Natural killer cell (primary cell): ENCODE data around the gene MAGEL2. TPM values are rescaled to one million over a fixed set of nuclear protein-coding genes. Genes with fewer than 3 reads are reported as not detected.

ENCODE experiments used
- ATAC-seq, 3 donors: fragments of 150-1000 bp in 2 of 3; fragments of 200-7000 bp in 1 of 3; cut with Tn5 transposase; 1 replicate in 1 of 3; 2 replicates in 2 of 3; pipeline ENCODE4 v1.10.0; 2021; ENCODE audit warnings: mild to moderate bottlenecking in 2 of 3, moderate library complexity in 2 of 3
- DNase-seq, 2 donors: peaks; one replicate each; pipeline versions ENCODE4 v3.0.0 to v3.0.0-alpha.2; 2013 to 2021; ENCODE audit warnings: mixed read lengths in 1 of 2
- H3K27ac ChIP-seq: one replicate; pipeline ENCODE4 v1.5.1; 2013; ENCODE audit warnings: mild to moderate bottlenecking, low read length
- H3K27me3 ChIP-seq: one replicate; pipeline ENCODE4 v1.6.1; 2013; ENCODE audit warnings: low read length; ENCODE audit not compliant: control insufficient read depth, insufficient read depth
- H3K36me3 ChIP-seq: one replicate; pipeline ENCODE4 v1.6.1; 2013; ENCODE audit warnings: low read length; ENCODE audit not compliant: control insufficient read depth, insufficient read depth
- H3K4me1 ChIP-seq: one replicate; pipeline ENCODE4 v1.6.1; 2013; ENCODE audit warnings: low read length; ENCODE audit not compliant: control insufficient read depth, insufficient read depth
- H3K4me3 ChIP-seq: one replicate; pipeline ENCODE4 v1.5.1; 2013; ENCODE audit warnings: low read length
- H3K9me3 ChIP-seq: one replicate; pipeline ENCODE4 v1.6.1; 2013; ENCODE audit warnings: low read length; ENCODE audit not compliant: control insufficient read depth, insufficient read depth
- H3K27ac Mint-ChIP-seq, 2 donors: one replicate each; pipeline ENCODE4 v1.8.0; 2022; ENCODE audit warnings: mild to moderate bottlenecking in 2 of 2, mixed read lengths in 2 of 2, moderate library complexity in 1 of 2
- H3K27me3 Mint-ChIP-seq, 2 donors: one replicate each; pipeline ENCODE4 v1.8.0; 2022; ENCODE audit warnings: low read depth in 2 of 2, mixed read lengths in 2 of 2
- H3K36me3 Mint-ChIP-seq: one replicate; pipeline ENCODE4 v1.8.0; 2022; ENCODE audit warnings: mixed read lengths
- H3K4me1 Mint-ChIP-seq, 2 donors: one replicate each; pipeline ENCODE4 v1.8.0; 2022; ENCODE audit warnings: mixed read lengths in 2 of 2
- H3K4me3 Mint-ChIP-seq: one replicate; pipeline ENCODE4 v1.8.0; 2022; ENCODE audit warnings: mild to moderate bottlenecking, moderate library complexity, mixed read lengths
- H3K9me3 Mint-ChIP-seq, 2 donors: one replicate each; pipeline ENCODE4 v1.8.0; 2022; ENCODE audit warnings: mixed read lengths in 2 of 2
- CTCF ChIP-seq: fragments of 200-600 bp; IDR thresholded peaks from one replicate; pipeline ENCODE4 v1.8.0; 2022; ENCODE audit warnings: antibody characterized with exemption
- WGBS: methylation state at CpG from one replicate; pipeline ENCODE4 v1.1.7; 2013; ENCODE audit warnings: missing lambda C conversion rate; ENCODE audit not compliant: insufficient coverage; 5-methylcytosine and 5-hydroxymethylcytosine counted together
- intact Hi-C: fragments of 100-400 bp; cut with micrococcal nuclease; formaldehyde crosslinking; loops from one replicate; pipeline ENCODE4 v1.14.2; 2022
- total RNA-seq, 4 donors: library from RNA; stranded (reverse); fragments of 120-200 nt in 1 of 4; gene quantifications; one replicate each; pipeline versions ENCODE4 v1.2.3 to v1.2.4, GENCODE V29; 2013 to 2022

MAGEL2 gene
- total RNA-seq, 3 donors from 2014 or later (not counting 1 experiment from before 2014, with no cell fraction given): not detected

GRCh38 chr15:23647001-23647295 is 719 bp downstream of the MAGEL2 start:
- TF ChIP-seq CTCF: no peak
- H3K4me3 ChIP-seq: no peak overlapping the region
- H3K36me3 Mint-ChIP-seq: no peaks in the 10 kb centered on the region
- H3K27me3 ChIP-seq: no peaks in the 10 kb centered on the region
- no peaks in the 10 kb centered on the region for H3K9me3 ChIP-seq
- DNase-seq (no peak), ATAC-seq (no peak)
- H3K27ac ChIP-seq: no peak overlapping the region
- peaks cover 0 to 9% of the 10 kb centered on the region in 2 donors for H3K27me3 Mint-ChIP-seq
- H3K4me3 Mint-ChIP-seq: no peak overlapping the region
- H3K36me3 ChIP-seq: no peaks in the 10 kb centered on the region
- no peaks in the 10 kb centered on the region for H3K4me1 Mint-ChIP-seq
- 89% methylated on average over 17 of the region's 17 CpGs for WGBS
- H3K27ac Mint-ChIP-seq: no peak overlapping the region
- intact Hi-C loops: no loop called here
- no peaks in the 10 kb centered on the region for H3K4me1 ChIP-seq
- no peaks in the 10 kb centered on the region for H3K9me3 Mint-ChIP-seq

DNA sequence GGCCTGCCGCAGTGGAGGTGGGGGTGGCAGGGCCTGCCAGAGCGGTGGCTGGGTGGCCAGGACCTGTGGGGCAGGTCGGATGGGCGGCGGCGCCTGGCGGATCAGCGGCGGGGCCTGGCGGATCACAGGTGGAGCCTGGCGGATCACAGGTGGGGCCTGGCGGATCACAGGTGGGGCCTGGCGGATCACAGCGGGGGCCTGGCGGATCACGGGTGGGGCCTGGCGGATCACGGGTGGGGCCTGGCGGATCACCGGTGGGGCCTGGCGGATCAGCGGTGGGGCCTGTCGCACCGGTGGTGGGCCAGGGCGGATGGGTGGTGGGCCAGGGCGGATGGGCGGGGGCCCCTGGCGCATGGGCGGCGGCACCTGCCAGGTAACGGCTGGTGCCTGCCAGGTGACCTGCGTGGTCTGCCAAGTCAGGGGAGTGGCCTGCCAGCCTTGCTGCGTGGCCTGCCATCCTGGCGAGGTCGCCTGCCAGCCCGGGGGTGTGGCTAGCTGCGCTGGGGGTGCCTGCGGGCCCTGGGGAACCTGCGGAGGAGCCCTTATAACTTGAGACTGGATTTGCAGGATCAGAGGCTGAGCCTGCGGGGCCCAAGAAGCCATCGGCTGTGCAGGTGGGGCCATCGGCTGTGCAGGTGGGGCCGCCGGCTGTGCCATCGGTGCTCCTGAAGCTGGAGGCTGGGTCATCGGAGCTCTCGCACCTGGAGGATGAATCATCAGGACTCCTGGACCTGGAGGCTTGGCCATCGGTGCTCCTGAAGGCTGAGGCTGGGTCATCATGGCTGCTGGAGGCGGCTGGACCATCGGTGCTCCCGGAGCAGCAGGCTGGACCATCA is 1.3 kb downstream of the MAGEL2 start:
- DNase-seq: no peak
- WGBS: 97% methylated on average over 51 of the region's 51 CpGs

GRCh38 chr15:23645371-23646164 is 2.1 kb downstream of the MAGEL2 start:
- ATAC-seq (no peak), DNase-seq (no peak)
- H3K4me1 Mint-ChIP-seq: no peaks in the 10 kb centered on the region
- Histone ChIP-seq H3K36me3 (no peaks in the 10 kb centered on the region), H3K9me3 (no peaks in the 10 kb centered on the region), H3K4me3 (no peak overlapping the region), H3K27me3 (no peaks in the 10 kb centered on the region), H3K27ac (no peak overlapping the region), H3K4me1 (no peaks in the 10 kb centered on the region)
- no peaks in the 10 kb centered on the region for H3K36me3 Mint-ChIP-seq
- no peak for TF ChIP-seq CTCF
- H3K4me3 Mint-ChIP-seq: no peak overlapping the region
- no peaks in the 10 kb centered on the region for H3K9me3 Mint-ChIP-seq
- intact Hi-C loops: no loop called here
- WGBS: 94% methylated on average over 40 of the region's 40 CpGs
- no peak overlapping the region for H3K27ac Mint-ChIP-seq
- H3K27me3 Mint-ChIP-seq: peaks cover 0 to 9% of the 10 kb centered on the region in 2 donors

More for the DNA sequence above, 1.3 kb downstream of the MAGEL2 start:
- H3K27me3 ChIP-seq: no peaks in the 10 kb centered on the region
- H3K27ac Mint-ChIP-seq: no peak overlapping the region
- H3K4me3 Mint-ChIP-seq: no peak overlapping the region
- no peaks in the 10 kb centered on the region for H3K9me3 Mint-ChIP-seq
- no peaks in the 10 kb centered on the region for H3K9me3 ChIP-seq
- no peaks in the 10 kb centered on the region for H3K4me1 ChIP-seq
- H3K36me3 ChIP-seq: no peaks in the 10 kb centered on the region
- ATAC-seq: no peak
- H3K4me1 Mint-ChIP-seq: no peaks in the 10 kb centered on the region
- no peaks in the 10 kb centered on the region for H3K36me3 Mint-ChIP-seq
- peaks cover 0 to 9% of the 10 kb centered on the region in 2 donors for H3K27me3 Mint-ChIP-seq
- H3K27ac ChIP-seq: no peak overlapping the region
- no peak overlapping the region for H3K4me3 ChIP-seq
- no peak for TF ChIP-seq CTCF
- intact Hi-C loops: no loop called here
